NCI-H748 (cell line): Measurements from ENCODE around the gene HOXB6.

Source experiments
- DNase-seq: peaks from one replicate; lab custom pipeline; 2025; ENCODE audit not compliant: unreplicated experiment; lab: John Stamatoyannopoulos, UW

HOXB6 gene

DNA sequence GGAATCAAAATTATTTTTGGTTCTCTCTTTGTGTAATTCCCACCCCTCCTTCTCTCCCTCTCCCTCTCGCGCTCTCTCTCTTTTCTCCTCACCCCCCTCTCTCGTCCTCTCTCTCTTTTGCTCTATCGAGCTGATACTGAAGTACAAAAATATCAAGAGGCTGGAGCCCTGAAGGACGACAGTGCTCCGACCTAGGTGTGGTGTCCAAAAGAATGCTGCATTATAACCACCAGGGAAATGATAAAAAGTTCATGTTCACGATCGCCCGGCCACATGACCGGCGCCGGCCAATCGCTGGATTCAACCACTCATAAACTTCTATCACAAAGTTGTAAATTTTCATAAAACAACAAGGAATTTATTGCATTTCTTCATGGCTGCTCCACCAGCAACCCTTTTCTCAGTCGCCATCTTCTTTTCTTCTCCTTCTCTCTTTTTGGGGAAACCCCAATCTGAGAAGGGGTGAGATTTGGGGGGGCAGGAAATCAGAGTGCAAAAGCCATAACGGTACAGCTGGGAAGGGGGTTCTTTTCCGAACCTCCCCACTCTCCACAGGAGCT, at the start of gene HOXB6:
Gene HOXB6, minus strand, starts transcription at position 217 of the 560 bp plus-strand sequence. CDS start 6,836 bp downstream, outside the sequence.
- DNase-seq: no peak

DNA sequence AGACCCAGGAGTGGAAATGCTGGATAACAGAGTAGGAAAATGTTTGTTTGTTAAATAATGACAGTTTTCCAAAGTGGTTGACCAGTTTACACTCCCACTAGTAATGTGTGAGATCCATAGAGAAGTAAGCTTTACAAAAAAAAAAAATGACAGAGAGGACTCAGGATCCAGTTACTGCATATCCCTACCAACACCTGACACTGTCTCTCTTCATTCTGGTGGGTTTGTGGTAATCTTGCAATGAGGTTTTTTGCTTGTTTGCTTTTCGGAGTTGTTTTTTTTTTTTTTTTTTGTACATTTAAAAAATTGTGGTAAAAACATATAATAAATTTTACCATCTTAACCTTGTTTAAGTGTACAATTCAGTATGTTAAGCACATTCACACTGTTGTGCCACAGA, 45.0 kb upstream of the HOXB6 start:
- DNase-seq: no peak

DNA sequence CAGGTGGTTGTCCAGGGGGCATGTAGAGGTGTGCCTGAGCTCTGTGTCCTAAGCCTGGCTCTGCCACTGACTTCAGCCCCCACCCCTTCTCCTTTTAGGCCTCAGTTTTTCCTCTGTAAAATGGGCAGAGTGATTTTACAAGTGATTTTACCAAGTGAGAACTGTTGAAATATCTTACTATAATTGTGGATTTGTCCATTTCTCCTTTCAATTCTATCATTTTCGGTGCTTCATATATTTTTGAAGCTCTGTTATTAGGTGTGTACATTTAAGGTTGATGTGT, 43.1 kb upstream of the HOXB6 start:
- no peak for DNase-seq

DNA sequence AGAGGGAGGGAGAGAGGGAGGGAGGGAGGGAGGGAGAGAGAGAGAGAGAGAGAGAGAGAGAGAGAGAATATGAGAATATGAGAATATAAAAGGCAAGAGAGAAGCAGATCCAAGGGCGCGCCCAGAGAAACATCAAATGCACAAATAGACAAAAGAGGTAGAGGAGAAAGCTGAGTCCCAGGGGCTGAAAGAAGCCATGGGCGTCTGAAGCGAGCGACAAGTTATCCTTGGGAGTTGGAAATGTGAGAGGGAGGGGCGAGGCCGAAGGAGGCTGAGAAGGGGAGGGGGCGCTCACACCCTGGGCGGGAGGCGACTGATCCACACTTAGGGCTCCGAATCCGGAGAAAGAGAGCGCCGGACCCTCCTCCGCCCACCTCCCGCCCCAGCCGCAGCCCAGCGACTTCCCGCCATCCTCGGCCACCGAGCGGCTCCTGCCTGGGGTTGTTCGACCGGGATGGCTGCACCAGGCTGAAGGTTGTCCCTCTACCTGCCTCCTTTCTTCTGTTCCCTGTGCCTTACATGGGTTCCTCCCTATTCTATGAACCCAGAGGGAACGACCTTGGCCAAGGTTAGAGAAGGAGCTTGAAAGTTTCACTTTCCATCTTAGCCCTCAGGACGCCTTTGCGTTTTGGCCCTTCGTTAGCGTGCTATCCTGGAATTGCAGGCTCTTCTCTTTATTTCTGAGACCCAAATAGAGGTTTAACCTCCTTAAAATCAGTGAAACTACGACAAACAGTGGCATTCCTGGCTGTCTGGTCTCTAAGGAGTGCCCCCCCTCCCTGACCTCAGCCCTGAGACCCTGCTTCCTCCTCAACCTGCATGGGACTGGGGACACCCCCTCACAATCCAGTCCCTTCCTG, 42.5 kb upstream of the HOXB6 start:
- peak; percentile 60 for DNase-seq

DNA sequence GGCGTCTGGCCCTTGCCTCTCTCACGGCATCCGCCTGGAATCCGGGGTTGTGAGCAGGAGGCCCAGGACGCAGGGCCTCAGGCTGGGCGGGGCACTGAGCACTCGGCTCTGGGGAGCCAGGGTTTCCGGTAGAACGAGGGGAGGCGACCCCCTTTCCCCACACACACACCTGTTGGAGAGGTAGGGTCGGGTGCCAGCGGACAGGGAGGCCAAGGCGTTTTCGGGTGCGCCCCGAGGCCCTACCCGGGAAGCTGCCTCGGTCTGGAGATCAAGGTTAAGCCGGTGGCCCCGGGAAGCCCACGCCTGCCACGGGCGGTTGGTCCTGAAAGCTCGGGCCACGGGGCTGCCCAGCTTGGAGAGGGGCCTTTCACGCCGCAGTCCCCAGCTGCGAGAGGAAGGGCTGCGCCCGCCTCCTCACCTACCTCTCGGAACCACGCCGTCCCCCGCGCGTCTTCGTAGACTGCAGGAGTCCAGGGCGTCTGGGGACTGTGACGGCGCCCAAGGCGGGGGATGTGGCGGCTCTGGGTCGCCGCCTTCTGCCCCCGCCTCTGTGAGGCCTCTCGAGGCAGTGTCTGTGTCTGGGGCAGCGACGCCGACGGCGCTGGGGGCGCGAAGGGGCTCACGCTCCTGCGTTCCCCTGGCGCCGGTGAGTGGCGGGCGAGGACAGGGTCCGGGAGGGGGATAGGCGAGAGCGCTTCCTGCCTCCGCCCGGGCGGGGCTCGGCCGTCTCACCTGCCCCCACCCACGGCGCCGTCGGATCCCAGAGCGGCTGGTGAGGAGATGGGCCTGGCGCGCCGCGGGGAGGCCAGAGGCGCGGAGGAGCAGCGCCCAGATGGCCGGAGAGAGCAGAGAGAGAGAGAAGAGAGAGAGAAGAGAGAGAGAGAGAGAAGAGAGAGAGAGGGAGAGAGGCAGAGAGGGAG, 41.7 kb upstream of the HOXB6 start:
- peak; percentile 78 for DNase-seq

DNA sequence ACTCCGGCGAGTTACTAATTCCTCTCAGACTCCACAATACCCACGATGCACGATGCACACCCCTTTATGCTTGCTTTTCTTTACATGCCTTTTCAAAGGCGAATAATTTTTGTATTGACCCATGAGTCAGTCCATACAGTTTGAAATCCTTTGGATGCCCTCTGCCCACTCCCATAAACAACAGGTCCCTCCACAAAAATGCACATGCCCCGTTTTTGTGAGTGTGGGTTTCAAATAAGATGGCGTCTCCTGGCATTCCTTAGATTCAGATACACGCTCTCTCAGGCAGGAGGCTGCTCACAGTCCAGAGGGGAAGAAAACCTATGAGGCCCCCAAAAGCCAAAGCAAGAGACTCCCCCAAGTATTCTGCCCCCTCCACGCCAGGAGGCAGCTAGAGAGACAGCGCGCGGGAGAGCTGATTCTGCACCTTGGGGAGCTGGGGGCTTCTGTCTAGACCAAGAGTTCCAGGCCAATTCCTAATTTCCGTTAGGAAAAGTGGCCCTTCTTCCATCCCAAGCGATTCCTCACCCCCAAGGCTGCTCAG, 40.9 kb upstream of the HOXB6 start:
- no peak for DNase-seq

DNA sequence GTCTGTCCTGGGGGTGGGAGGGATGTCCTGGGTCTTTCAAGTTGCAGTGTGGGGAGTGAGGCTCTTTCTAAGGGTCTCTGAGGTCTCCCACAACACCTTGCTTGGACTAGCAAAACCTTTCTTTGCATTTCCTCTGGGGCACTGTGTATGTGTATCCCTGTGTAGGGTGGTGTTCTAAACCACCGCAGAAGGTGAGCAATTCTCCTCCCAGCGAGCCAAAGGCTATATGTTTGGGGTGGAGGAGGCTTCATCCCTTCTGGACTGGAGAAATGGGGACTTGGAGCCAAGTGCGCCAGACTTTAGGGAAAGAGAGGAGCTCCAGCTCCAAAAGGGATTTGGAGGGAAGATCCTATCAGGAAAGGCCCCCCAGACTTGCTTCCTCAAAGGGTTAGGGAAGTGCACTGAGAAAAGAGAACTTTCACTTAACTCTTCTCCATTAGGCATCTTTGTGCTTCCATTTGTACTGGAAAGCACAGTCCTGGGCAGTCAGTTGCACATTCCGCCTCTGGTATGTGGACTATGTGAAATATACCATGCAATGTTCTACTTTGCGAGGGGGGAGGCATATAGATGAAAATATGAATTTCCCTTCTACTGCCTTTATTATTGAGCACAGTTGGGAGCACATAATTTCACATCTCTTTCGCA, 40.2 kb upstream of the HOXB6 start:
- no peak for DNase-seq

DNA sequence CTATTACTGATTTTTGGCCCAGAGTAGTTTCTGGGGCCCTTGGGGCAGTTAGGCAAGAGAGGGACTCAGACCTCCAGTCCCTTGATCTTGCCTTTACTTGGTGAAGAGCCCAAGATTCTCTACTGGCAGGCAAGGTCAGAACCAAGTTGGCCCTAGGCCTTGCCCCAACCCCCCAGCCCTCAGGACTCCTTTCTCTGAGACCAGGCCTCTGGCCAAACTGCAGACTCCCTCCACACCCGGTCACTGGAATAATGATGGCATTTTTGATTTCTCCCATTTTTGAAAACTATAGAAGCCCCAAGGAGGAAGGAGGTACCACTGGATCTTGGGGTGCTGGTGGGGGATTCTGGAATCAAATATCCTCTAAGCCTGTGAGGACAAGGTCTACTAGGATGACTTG, 39.4 kb upstream of the HOXB6 start:
- DNase-seq: no peak

DNA sequence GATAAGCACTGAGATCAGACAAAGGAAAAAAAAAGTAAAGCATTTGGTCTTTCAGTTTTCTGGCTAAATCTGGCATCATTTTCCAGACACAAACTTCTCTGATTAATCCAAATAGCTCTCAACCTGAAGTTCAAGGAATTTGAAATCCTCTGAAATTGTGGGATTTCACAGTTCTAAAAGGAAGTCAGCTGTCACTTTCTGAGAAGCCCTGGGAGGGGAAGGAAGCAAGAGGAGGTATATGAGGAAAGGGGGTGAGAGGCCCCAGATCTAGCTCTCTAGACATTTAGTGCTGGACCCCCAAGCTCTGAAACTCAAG, 38.9 kb upstream of the HOXB6 start:
- no peak for DNase-seq

DNA sequence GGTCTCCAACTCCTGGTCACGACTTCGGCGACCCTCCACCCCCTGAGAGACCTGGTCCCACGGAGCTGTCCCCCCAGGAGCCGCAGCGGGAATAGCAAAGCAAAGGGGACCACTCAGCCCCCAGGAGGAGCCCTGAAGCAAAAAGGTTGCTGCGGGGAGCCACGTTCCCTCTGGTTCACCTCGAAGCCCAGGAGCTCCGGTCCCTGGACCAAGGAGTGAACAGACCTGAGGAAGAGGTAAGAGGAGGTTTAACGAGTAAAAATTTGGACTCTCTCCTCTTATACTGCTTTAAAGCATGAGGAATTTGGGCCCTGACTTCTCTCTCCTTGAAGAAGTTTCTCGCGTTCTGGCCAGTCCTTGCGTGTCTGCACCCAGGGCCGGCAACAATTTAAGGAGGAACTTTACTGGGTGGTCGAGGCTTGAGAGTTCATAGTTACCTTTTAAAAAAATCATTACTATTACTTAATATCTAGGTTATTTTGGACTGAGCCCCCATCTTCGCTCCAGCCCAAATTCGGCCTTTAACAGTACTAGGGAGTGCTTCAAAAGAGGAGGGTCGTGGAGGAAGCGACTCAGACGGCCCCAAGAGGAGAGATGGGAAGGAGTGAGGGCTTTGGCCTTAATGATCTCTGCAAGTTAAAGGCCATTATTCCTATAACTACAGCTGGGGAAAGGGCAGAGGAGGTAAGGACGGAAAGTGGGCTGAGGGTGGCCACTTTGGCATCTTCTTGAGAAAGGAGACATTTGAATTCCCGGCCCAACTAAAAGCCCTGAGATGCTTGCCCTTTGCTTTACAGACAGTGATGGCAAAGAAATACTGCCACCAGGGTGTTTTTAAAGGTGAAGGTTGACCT, 38.3 kb upstream of the HOXB6 start:
- no peak for DNase-seq

DNA sequence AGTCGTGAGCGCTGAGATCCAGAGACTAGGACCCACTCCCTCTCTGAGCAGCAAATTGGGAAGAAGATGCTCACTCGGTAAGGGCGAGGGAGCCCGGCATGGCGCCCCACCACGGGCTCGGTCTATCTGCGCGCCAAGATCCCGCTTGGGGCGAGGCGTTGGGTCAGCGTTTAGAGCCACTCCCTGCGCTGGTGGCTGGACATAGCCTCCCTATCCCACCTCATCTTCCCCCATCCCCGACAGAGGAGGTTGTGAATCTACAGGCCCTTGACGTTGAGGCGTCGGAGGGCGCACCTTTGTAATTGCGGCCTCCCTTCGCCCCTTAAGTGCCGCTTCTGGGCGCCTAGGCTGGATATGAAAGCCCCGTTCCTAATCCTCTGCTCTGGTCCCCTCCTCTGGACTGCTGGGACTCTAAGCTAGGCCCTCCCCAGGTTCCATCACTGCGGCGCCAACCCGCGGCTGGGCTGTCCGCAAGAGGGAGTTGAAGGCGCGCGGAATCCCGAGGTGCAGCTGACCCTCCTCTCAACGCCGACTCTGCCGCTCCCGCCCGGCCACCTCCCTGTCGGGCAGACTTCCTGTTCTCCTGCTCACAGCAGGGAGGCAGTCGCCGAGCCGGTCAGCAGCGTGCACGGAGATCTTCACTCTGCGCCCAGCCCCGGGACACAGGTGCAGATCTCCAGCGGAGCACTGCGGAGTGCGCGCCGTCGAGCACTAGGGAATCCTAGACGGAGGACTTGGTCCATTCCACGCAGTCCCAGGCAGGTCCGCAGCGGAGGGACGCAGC, 37.5 kb upstream of the HOXB6 start:
- DNase-seq: no peak

DNA sequence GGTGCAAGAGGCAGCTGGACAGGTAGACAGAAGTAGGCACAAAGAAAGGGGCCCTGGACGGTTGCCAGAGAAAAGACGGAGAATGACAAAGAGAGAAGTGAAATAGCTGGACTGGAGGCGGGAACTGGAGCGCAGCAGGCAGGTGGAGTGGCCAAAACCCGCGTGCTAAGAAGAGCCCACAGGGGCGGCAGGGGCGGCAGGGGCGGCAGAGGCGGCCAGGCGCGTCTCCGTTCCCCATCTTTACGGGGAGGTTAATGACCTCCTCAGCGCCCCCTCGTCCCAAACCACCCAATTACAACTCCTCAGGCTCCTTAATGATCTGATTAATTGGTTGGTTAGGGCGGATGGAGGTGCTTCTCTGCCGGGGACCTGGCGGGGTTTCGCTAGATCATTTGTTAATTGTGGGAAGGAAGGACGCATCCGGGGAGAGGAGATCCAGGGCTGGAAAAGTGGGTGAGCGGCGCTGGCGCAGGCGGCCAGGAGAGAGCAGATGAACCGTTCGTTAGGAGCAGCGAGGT, 36.8 kb upstream of the HOXB6 start:
- no peak for DNase-seq

DNA sequence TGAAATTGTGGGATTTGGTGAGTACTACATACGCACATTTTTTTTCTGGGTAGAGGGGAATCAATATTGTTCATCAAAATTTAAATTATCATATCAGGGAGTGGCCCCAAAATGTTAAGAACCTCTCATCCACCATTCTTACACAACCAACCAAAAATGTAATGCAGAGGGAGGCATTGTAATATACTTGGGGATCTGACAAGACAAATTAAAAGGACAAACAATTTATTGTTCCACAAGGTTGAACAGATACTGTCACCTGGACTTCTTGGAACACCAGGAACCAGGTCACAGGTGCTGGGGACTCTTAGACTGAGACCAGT, 36.0 kb upstream of the HOXB6 start:
- no peak for DNase-seq

DNA sequence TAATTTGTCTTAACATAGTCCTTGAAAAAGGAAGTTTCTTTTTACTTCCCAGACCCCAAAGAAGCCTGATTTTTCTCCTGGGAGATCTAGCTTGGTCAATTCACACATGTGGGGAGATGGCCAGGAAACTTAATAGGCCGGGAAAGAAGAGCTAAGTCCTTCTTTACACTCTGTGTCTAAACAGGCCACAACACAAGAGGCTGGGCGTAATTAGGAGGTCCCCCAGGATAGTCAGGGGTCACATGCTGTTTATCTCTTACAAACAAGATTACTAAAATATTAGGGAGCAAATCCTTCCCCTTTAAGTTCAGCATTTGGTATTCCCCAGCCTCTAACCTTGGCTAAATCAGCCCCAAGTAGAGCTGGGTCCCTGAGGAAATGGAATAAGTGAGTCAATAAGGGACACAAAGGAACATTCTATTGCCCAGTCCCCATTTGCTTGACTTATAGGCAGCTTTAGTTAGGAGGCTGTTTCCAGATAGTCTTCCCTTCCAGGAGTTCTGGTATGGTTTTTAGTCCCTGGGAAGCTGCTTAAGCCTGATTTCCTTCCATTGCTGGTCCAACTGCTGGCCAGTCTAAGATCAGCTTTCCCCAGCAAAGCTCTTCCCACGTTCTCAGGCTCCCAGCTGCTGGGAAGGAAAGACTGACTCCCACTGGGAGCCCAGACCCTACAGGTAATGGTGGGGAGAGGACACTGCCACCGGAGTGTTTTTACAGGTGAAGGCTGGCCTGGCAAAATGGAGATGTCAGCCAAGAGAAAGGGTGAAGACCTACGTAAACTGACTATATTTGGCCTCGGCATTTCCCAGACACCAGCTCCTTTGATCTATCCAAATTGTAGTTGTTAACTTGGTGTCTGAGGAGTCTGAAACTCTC, 35.4 kb upstream of the HOXB6 start:
- no peak for DNase-seq

DNA sequence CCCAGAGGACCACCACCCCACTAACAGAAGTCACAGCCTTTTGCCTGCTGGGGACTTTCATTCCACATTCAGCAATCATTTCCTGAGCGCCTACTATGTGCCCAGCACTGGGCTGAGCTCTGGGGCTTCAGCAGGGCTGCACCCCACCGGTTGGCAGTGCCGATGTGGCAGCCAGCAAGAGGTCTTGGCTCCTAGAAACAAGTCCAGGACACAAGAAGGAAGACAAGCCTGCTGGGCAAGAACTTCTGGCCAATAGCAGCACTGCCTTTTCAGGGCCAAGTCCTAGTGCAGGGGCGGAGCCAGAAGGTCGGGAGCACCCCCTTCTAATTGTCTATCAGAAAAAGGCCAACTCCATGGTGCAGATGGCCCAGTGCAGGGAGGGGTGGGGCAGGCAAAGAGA, 34.4 kb upstream of the HOXB6 start:
- DNase-seq: no peak

DNA sequence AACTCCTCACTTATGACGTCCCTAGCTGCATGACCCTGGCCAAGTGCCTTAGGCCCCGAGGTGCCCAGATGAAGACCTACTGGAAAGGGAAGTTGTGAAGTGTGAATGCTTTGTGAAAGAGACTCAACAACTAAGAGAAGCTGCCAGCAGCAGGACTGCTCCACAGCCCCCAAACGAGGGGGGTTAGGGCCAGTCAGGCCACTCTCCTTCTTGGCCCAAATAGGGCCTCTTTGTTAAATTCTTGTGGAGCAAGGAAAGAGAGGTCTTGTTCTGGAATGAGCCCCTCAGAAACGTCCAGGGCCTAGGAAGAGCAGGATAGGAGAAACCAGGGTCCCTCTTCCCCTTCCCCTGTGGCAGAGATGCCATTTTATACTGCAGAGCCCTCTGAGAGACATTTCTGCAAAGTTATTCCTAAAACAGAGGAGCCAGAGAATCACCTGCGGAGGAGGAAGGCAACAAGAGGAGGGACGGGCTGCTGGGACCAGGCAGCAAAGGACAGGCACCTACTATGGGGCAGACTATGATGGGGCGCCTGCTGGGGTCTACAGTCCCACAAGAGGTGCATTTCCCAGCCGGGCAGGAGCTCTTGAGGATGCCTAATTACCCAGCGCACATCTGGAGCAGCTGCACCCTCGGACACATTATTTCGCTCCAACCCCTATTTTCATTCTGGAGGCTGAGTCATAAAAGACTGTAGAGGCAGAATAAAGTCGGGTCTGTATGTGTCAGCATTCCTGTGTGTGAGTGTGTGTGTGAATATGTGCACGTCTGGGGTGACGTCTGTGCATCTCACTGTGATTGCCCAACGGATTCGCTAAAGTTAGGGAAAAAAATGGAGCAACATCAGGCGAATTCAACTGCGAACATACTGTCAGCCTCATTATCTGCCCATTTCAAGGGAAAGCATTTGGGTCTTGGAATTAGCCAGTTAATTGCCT, 32.8 kb upstream of the HOXB6 start:
- DNase-seq: no peak

DNA sequence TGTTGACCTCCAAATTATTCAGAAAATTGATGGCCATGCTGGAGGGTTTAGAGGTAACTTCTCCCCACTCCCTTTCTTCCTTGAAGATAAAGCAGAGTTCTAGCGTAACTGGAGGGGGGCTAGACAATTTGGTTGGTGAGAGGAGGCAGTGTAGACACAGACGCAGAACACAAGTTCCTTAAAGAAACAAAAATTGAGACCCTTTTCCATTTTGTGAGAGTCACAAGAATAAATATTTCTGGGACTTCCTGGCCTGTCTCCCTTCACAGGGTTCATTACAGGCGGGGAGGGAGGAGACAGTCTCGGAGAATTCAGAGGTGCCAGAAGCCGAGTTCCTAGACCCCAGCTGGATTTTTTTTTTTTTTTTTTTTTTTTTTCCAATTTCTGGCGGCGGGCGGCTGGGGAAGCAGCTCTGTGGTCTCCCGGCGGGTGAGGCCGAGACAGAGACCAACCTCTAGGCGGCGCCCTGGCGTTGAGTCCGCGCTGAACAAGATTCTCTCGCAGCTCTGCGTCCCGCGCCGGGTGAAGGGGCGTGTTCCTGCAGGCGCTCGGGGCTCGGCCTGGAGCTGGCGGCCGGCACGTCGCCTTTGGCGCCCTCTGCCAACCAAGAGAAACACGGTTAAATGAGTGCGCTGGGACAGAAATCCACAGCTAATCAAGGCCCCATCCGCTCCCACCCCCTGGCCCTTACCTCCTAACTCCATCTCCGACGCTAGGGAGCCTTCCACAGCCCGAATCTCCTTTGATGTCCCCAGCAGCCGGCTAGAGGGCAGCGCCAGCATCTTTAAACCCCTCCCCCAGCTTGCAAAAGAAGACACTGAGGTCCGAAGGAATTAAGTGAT, 31.6 kb upstream of the HOXB6 start:
- DNase-seq: peak; percentile 92
